ENCODE data around the gene ZMYND19.

DNA sequence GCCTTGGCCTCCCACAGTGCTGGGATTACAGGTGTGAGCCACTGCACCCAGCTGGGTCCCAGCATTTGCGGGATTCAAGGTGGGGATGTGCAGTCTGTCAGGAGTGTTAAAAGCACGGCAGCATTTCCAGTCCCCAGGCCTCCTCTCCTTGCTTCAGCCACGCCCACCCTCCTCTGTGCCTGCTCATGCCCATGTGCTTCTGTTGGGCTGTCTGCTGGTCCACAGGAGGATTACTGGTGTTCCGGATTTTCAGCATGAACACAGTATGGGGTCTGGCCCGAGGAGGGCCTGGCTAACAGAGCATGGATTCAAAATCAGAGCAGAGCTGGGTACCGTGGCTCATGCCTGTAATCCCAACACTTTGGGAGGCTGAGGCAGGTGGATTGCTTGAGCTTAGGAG, 20.6 kb upstream of the ZMYND19 start:
- no peak for TF ChIP-seq POLR2A (IDR thresholded peaks at IDR 0.05; ENCODE audit: low read length)
- TF ChIP-seq GATA1 (IDR thresholded peaks at IDR 0.05; ENCODE audit: low read depth, low read length) = no peak
